ENCODE results near the gene SYNDIG1. TPM values are rescaled to one million over a fixed set of nuclear protein-coding genes. Genes with fewer than 3 reads are reported as not detected.

SYNDIG1 gene
- total and polyA plus RNA-seq, 9 of the 15 experiments (the other 6 are each of a cell fraction or from before 2014, with no cell fraction given): not detected

DNA sequence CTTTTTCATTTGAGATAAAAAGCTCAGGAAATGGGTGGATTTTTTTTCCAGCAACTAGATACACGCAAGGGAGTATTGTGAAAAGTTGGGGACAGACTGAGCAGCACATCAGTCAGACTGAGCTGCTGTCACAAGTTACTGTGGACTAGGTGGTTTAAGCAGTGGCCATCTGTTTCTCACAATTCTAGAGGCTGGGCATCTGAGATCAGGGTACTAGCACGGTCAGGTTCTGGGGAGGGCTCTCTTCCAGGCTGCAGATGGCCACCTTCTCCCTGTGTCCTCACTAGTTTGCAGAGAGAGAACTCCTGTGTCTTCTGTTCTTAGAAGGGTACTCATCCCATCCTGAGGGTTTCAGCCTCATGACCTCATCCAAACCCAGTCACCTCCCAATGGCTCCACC is 178.3 kb downstream of the SYNDIG1 start:
- H3K27me3 ChIP-seq (ENCODE audit: control insufficient read depth in 2 of 2, insufficient read depth in 2 of 2, low read length in 2 of 2): no peaks in the 10 kb centered on the region; a peak in 1 of 5 replicates
- no peaks in the 10 kb centered on the region for H3K9me1 ChIP-seq (ENCODE audit: control insufficient read depth, insufficient read depth, low read length)
- no peaks in the 10 kb centered on the region for H4K20me1 ChIP-seq (replicated peaks; ENCODE audit: control insufficient read depth, insufficient read depth, low read length)
- TF ChIP-seq, protein P1, sequence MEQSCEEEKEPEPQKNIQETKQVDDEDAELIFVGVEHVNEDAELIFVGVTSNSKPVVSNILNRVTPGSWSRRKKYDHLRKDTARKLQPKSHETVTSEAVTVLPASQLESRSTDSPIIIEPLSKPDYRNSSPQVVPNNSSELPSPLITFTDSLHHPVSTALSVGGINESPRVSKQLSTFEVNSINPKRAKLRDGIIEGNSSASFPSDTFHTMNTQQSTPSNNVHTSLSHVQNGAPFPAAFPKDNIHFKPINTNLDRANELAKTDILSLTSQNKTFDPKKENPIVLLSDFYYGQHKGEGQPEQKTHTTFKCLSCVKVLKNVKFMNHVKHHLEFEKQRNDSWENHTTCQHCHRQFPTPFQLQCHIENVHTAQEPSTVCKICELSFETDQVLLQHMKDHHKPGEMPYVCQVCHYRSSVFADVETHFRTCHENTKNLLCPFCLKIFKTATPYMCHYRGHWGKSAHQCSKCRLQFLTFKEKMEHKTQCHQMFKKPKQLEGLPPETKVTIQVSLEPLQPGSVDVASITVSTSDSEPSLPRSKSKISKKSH (CRISPR knock-in tag; IDR thresholded peaks at IDR 0.05): no peak
- no peak for TF ChIP-seq CSDE1 (IDR thresholded peaks at IDR 0.05)
- no peak overlapping the region for H3K27ac ChIP-seq (ENCODE audit: extremely low read depth, low read depth, low read length)
- in situ Hi-C loops (cut with MboI): no loop called here
- DNase-seq (ENCODE audit: extremely low read depth in 1 of 4, low spot score in 3 of 4): no peak
- no peak for ATAC-seq
- H3K36me3 ChIP-seq (ENCODE audit: control insufficient read depth, insufficient read depth, low read length): no peaks in the 10 kb centered on the region
- H2AFZ ChIP-seq (ENCODE audit: low read depth, low read length): no peak overlapping the region
- no peak overlapping the region for H3K4me2 ChIP-seq (ENCODE audit: insufficient read depth, low read length)
- H3K4me1 ChIP-seq (replicated peaks in 1 of 2; ENCODE audit: control insufficient read depth in 2 of 2, insufficient read depth in 2 of 2, low read length in 2 of 2): no peaks in the 10 kb centered on the region
- WGBS (ENCODE audit: insufficient coverage, low coverage, missing lambda C conversion rate): 0% methylated on average over 1 of the region's 2 CpGs
- no TSS peak for BruUV-seq (replicated peaks)
- ChIA-PET CTCF (ENCODE audit: low intra/inter-chr PET ratio) (no interaction called here), POLR2A (interaction anchor here (0.7 kb wide), 1 partner anchor 28 kb away, joined by 3 read pairs; no protein-coding TSS in a partner anchor)
- intact Hi-C loops (cut with micrococcal nuclease): no loop called here
- no peaks in the 10 kb centered on the region for H3K79me2 ChIP-seq (ENCODE audit: control insufficient read depth, insufficient read depth, low read length)
- FAIRE-seq: no peak
- H3K9ac ChIP-seq (ENCODE audit: insufficient read depth in 1 of 2, low read depth in 2 of 2, low read length in 2 of 2): no peak overlapping the region
- H3K4me3 ChIP-seq: no peak overlapping the region
- no peaks in the 10 kb centered on the region for H3K9me3 ChIP-seq (replicated peaks; ENCODE audit: control insufficient read depth, insufficient read depth, low read depth, low read length)

DNA sequence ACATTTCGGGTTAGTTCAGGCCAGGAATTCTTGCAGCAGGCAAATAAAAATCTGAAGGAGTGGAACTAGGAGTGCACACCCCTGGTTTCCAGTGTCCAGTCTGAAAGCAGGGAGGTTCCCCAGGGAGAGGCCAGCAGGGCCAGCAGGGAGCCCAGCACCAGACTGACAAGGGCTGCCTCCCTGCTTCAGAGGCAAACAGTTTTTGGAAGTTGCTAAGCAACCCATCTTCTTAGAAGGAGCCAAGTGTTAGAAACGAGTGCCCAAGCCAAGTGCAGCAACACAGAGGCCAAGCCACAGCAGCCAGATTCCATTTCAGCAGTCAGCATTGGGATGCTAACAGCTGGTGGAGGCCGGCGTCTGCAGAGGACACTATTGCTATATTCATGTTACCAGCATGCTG is 179.1 kb downstream of the SYNDIG1 start:
- in situ Hi-C loops (cut with MboI): no loop called here
- H3K4me3 ChIP-seq: no peak overlapping the region
- no peaks in the 10 kb centered on the region; a peak in 1 of 5 replicates for H3K27me3 ChIP-seq (ENCODE audit: control insufficient read depth in 2 of 2, insufficient read depth in 2 of 2, low read length in 2 of 2)
- BruUV-seq (replicated peaks): no TSS peak
- H3K9ac ChIP-seq (ENCODE audit: insufficient read depth in 1 of 2, low read depth in 2 of 2, low read length in 2 of 2): no peak overlapping the region
- ChIA-PET CTCF (ENCODE audit: low intra/inter-chr PET ratio) (no interaction called here), POLR2A (interaction anchor here (0.7 kb wide), 1 partner anchor 11 kb away, joined by 3 read pairs; no protein-coding TSS in a partner anchor)
- no peak overlapping the region for H3K27ac ChIP-seq (ENCODE audit: extremely low read depth, low read depth, low read length)
- H3K79me2 ChIP-seq (ENCODE audit: control insufficient read depth, insufficient read depth, low read length): no peaks in the 10 kb centered on the region
- H3K9me1 ChIP-seq (ENCODE audit: control insufficient read depth, insufficient read depth, low read length): no peaks in the 10 kb centered on the region
- FAIRE-seq (no peak), ATAC-seq (no peak), DNase-seq (ENCODE audit: extremely low read depth in 1 of 4, low spot score in 3 of 4) (no peak)
- no peaks in the 10 kb centered on the region for H3K9me3 ChIP-seq (replicated peaks; ENCODE audit: control insufficient read depth, insufficient read depth, low read depth, low read length)
- no peaks in the 10 kb centered on the region for H3K36me3 ChIP-seq (ENCODE audit: control insufficient read depth, insufficient read depth, low read length)
- H2AFZ ChIP-seq (ENCODE audit: low read depth, low read length): no peak overlapping the region
- no peak overlapping the region for H3K4me2 ChIP-seq (ENCODE audit: insufficient read depth, low read length)
- no peaks in the 10 kb centered on the region for H4K20me1 ChIP-seq (replicated peaks; ENCODE audit: control insufficient read depth, insufficient read depth, low read length)
- H3K4me1 ChIP-seq (replicated peaks in 1 of 2; ENCODE audit: control insufficient read depth in 2 of 2, insufficient read depth in 2 of 2, low read length in 2 of 2): no peaks in the 10 kb centered on the region
- 0% methylated on average over 4 of the region's 4 CpGs for WGBS (ENCODE audit: insufficient coverage, low coverage, missing lambda C conversion rate)
- intact Hi-C loops (cut with micrococcal nuclease): no loop called here
- TF ChIP-seq GABPA (tag; conservative IDR thresholded peaks at IDR 0.05; ENCODE audit: low read depth) (no peak), SLC30A9 (CRISPR knock-in tag; IDR thresholded peaks at IDR 0.05) (no peak), HDAC2 (IDR thresholded peaks at IDR 0.05) (no peak), MEIS2 (IDR thresholded peaks at IDR 0.05; ENCODE audit: partially characterized antibody) (no peak), ZNF696 (CRISPR knock-in tag; conservative IDR thresholded peaks at IDR 0.05) (no peak), ZNF57 (CRISPR knock-in tag; IDR thresholded peaks at IDR 0.05) (no peak), ASH1L (IDR thresholded peaks at IDR 0.05; ENCODE audit: borderline replicate concordance, low read depth, partially characterized antibody) (no peak), CHD1 (IDR thresholded peaks at IDR 0.05; ENCODE audit: low read length) (no peak)
